ENCODE measurements around the gene TRIM45. TPM values are rescaled to one million over a fixed set of nuclear protein-coding genes. Genes with fewer than 3 reads are reported as not detected.

The TRIM45 gene
- total and polyA plus RNA-seq, 2 of the 4 experiments (the other 2 are of a cell fraction) = 2.0 to 5.1 TPM

DNA sequence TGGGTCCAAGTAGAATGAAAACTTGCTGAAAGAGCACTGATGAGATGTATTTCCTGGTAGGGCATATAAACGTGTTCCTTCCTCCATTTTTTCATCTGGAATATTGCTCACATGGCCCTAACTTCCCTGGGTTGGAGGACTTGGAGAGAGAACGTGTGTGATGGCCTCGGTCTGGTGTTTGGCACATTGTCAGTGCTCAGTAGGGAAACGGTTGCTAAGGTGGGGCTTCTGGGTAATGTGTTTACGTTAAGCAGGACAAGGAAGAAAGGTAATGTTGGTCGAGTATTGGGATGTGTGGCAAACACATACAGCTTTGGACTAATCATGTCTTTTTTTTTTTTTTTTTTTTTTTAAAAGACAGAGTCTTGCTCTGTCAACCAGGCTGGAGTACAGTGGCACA is 55.2 kb downstream of the TRIM45 start:
- WGBS, 2 experiments (ENCODE audit: extremely low coverage in 2 of 2, insufficient read length in 1 of 2) = no CpG with 5 or more reads among the region's 6 CpGs
- TF ChIP-seq MAFK (IDR thresholded peaks at IDR 0.05; ENCODE audit: low read depth, low read length) = no peak
- TF ChIP-seq POLR2A (IDR thresholded peaks at IDR 0.05; ENCODE audit: low read depth, low read length) = no peak
- TF ChIP-seq, protein P1, sequence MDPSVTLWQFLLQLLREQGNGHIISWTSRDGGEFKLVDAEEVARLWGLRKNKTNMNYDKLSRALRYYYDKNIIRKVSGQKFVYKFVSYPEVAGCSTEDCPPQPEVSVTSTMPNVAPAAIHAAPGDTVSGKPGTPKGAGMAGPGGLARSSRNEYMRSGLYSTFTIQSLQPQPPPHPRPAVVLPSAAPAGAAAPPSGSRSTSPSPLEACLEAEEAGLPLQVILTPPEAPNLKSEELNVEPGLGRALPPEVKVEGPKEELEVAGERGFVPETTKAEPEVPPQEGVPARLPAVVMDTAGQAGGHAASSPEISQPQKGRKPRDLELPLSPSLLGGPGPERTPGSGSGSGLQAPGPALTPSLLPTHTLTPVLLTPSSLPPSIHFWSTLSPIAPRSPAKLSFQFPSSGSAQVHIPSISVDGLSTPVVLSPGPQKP (IDR thresholded peaks at IDR 0.05; ENCODE audit: borderline replicate concordance, low read depth, low read length) = no peak
- TF ChIP-seq CEBPB (IDR thresholded peaks at IDR 0.05; ENCODE audit: low read depth, low read length) = no peak
- TF ChIP-seq RCOR1 (IDR thresholded peaks at IDR 0.05; ENCODE audit: insufficient replicate concordance, low read length) = no peak
- no peak for TF ChIP-seq MXI1 (IDR thresholded peaks at IDR 0.05; ENCODE audit: borderline replicate concordance, low read depth, low read length)

More for the DNA sequence above, 55.2 kb downstream of the TRIM45 start:
- Histone ChIP-seq H2BK120ac (ENCODE audit: low read depth, low read length) (no peak overlapping the region), H3K36me3 (ENCODE audit: control insufficient read depth, insufficient read depth, low read length) (no peaks in the 10 kb centered on the region; the same call in 1 of the 2 replicates), H4K20me1 (ENCODE audit: insufficient read depth, low read length) (no peaks in the 10 kb centered on the region), H3K56ac (ENCODE audit: extremely low read depth, insufficient read depth, low read length) (no peak overlapping the region), H3K79me1 (ENCODE audit: low read depth in 1 of 2, low read length in 2 of 2) (peaks cover 5 to 9% of the 10 kb centered on the region in 2 experiments; a peak in 1 of 4 replicates), H4K5ac (ENCODE audit: low read depth, low read length) (no peak overlapping the region), H2AK9ac (replicated peaks; ENCODE audit: low read depth, low read length, poor library complexity) (no peak overlapping the region), H2AFZ (replicated peaks; ENCODE audit: low read length, poor library complexity) (no peak overlapping the region), H2BK20ac (ENCODE audit: low read depth, low read length) (no peak overlapping the region), H3K27me3 (ENCODE audit: control insufficient read depth, insufficient read depth, low read length) (no peaks in the 10 kb centered on the region), H3K4me1 (ENCODE audit: control insufficient read depth, insufficient read depth, low read length) (no peaks in the 10 kb centered on the region), H3K9me1 (ENCODE audit: insufficient read depth, low read length) (no peaks in the 10 kb centered on the region), H2AK5ac (ENCODE audit: low read depth, low read length) (no peak overlapping the region), H3K9me3 (ENCODE audit: control insufficient read depth, insufficient read depth, low read length) (no peaks in the 10 kb centered on the region), H3K23ac (ENCODE audit: low read depth, low read length) (no peak overlapping the region), H3K27ac (ENCODE audit: insufficient read depth, low read length) (no peak overlapping the region), H3K4me2 (ENCODE audit: low read depth, low read length) (no peak overlapping the region), H3K4me3 (ENCODE audit: insufficient read depth, low read depth, low read length) (no peak overlapping the region), H2BK15ac (ENCODE audit: low read depth, low read length) (no peak overlapping the region), H4K8ac (ENCODE audit: low read depth in 2 of 2, low read length in 2 of 2) (no peak overlapping the region), H2BK5ac (ENCODE audit: low read depth, low read length, poor library complexity, severe bottlenecking) (no peak overlapping the region), H4K91ac (ENCODE audit: insufficient read depth, low read depth, low read length) (no peak overlapping the region), H3K9ac (ENCODE audit: low read depth, low read length) (no peak overlapping the region), H3K14ac (replicated peaks; ENCODE audit: low read depth, low read length) (no peak overlapping the region), H3K18ac (ENCODE audit: low read depth, low read length) (no peak overlapping the region), H3K4ac (ENCODE audit: low read depth, low read length) (no peak overlapping the region)
- dilution Hi-C loops (cut with HindIII; ENCODE audit: low sequenced_read_pairs, unreplicated experiment) = no loop called here
- ATAC-seq (ENCODE audit: low read depth) (no peak), DNase-seq (no peak)
- in situ Hi-C loops (cut with MboI; ENCODE audit: low sequenced_read_pairs) = no loop called here
- intact Hi-C loops (cut with micrococcal nuclease) = loop anchor here (10.0 kb wide), 2 partner anchors 688 to 858 kb away; partner anchors contain the start of genes GDAP2 and WDR3
- ChIA-PET POLR2A (ENCODE audit: unreplicated experiment) (no interaction called here), CTCF (interaction anchor here (1.3 to 4.4 kb wide), 3 partner anchors 62 to 273 kb away, joined by 3 to 43 read pairs (median 41); no protein-coding TSS in a partner anchor)
- no TSS peak for BruUV-seq (replicated peaks)

All from IMR-90 (cell line).